Measurements from ENCODE around the gene CADPS.

Gene CADPS

GRCh38 chr3:62724503-62724902, 150.7 kb downstream of the CADPS start (continued):
- TF ChIP-seq ARNTL (CRISPR knock-in tag; IDR thresholded peaks at IDR 0.05; ENCODE audit: borderline replicate concordance, low read depth) (no peak), TOX (CRISPR knock-in tag; IDR thresholded peaks at IDR 0.05; ENCODE audit: borderline replicate concordance) (no peak), CSDC2 (CRISPR knock-in tag; IDR thresholded peaks at IDR 0.05) (no peak), OSR1 (CRISPR knock-in tag; IDR thresholded peaks at IDR 0.05) (no peak)

GRCh38 chr3:62723914-62724217, 151.3 kb downstream of the CADPS start:
- no peak for ATAC-seq
- TF ChIP-seq SNAI2 (CRISPR knock-in tag; IDR thresholded peaks at IDR 0.05) = no peak
- no peak for TF ChIP-seq OSR1 (CRISPR knock-in tag; IDR thresholded peaks at IDR 0.05)
- TF ChIP-seq PATZ1 (CRISPR knock-in tag; IDR thresholded peaks at IDR 0.05; ENCODE audit: borderline replicate concordance) = no peak
- no peak for TF ChIP-seq RARB (CRISPR knock-in tag; IDR thresholded peaks at IDR 0.05)
- no peak for TF ChIP-seq PPARA (CRISPR knock-in tag; IDR thresholded peaks at IDR 0.05; ENCODE audit: borderline replicate concordance)
- no peak for TF ChIP-seq TCF4 (CRISPR knock-in tag; IDR thresholded peaks at IDR 0.05; ENCODE audit: borderline replicate concordance)
- no peak for TF ChIP-seq ESRRG (CRISPR knock-in tag; IDR thresholded peaks at IDR 0.05)
- TF ChIP-seq TOX (CRISPR knock-in tag; IDR thresholded peaks at IDR 0.05; ENCODE audit: borderline replicate concordance) = no peak
- no peak for TF ChIP-seq ZFP3 (CRISPR knock-in tag; IDR thresholded peaks at IDR 0.05)
- TF ChIP-seq ZNF70 (CRISPR knock-in tag; IDR thresholded peaks at IDR 0.05) = no peak
- no peak for TF ChIP-seq CREB5 (CRISPR knock-in tag; IDR thresholded peaks at IDR 0.05; ENCODE audit: low read depth)
- no peak for TF ChIP-seq ARNTL (CRISPR knock-in tag; IDR thresholded peaks at IDR 0.05; ENCODE audit: borderline replicate concordance, low read depth)
- no peak for TF ChIP-seq ZC3H10 (CRISPR knock-in tag; IDR thresholded peaks at IDR 0.05)
- TF ChIP-seq ZNF8 (CRISPR knock-in tag; IDR thresholded peaks at IDR 0.05) = no peak
- no peak for TF ChIP-seq GLIS3 (CRISPR knock-in tag; IDR thresholded peaks at IDR 0.05)
- no peak for TF ChIP-seq TSHZ2 (CRISPR knock-in tag; IDR thresholded peaks at IDR 0.05)
- no peak for TF ChIP-seq BACH2 (CRISPR knock-in tag; IDR thresholded peaks at IDR 0.05; ENCODE audit: borderline replicate concordance)
- TF ChIP-seq ZNF565 (CRISPR knock-in tag; conservative IDR thresholded peaks at IDR 0.05; ENCODE audit: low read depth) = no peak
- no peak for TF ChIP-seq CSRNP3 (CRISPR knock-in tag; IDR thresholded peaks at IDR 0.05)

GRCh38 chr3:62723166-62723913, 151.9 kb downstream of the CADPS start:
- TF ChIP-seq CREB5 (CRISPR knock-in tag; IDR thresholded peaks at IDR 0.05; ENCODE audit: low read depth) (no peak), ESRRG (CRISPR knock-in tag; IDR thresholded peaks at IDR 0.05) (no peak), TSHZ2 (CRISPR knock-in tag; IDR thresholded peaks at IDR 0.05) (no peak), SNAI2 (CRISPR knock-in tag; IDR thresholded peaks at IDR 0.05) (no peak), PATZ1 (CRISPR knock-in tag; IDR thresholded peaks at IDR 0.05; ENCODE audit: borderline replicate concordance) (no peak), TOX (CRISPR knock-in tag; IDR thresholded peaks at IDR 0.05; ENCODE audit: borderline replicate concordance) (no peak), RARB (CRISPR knock-in tag; IDR thresholded peaks at IDR 0.05) (no peak)
- ATAC-seq = no peak; the same call in 2 of the 3 replicates
